GM19372 (cell line): ENCODE data around the gene HOXC9.

Experiments
- ATAC-seq: cut with Tn5 transposase; IDR thresholded peaks from one replicate; pipeline ENCODE4 v1.9.1; 2021; ENCODE audit warnings: mild to moderate bottlenecking, low read depth, moderate library complexity; ENCODE audit not compliant: unreplicated experiment

The HOXC9 gene

GRCh38 chr12:53975479-53976152 lies 24.3 kb upstream of the HOXC9 start:
- ATAC-seq: no peak

- no peak for ATAC-seq
Observed at GRCh38 chr12:53976172-53976822, 23.7 kb upstream of the HOXC9 start.

DNA sequence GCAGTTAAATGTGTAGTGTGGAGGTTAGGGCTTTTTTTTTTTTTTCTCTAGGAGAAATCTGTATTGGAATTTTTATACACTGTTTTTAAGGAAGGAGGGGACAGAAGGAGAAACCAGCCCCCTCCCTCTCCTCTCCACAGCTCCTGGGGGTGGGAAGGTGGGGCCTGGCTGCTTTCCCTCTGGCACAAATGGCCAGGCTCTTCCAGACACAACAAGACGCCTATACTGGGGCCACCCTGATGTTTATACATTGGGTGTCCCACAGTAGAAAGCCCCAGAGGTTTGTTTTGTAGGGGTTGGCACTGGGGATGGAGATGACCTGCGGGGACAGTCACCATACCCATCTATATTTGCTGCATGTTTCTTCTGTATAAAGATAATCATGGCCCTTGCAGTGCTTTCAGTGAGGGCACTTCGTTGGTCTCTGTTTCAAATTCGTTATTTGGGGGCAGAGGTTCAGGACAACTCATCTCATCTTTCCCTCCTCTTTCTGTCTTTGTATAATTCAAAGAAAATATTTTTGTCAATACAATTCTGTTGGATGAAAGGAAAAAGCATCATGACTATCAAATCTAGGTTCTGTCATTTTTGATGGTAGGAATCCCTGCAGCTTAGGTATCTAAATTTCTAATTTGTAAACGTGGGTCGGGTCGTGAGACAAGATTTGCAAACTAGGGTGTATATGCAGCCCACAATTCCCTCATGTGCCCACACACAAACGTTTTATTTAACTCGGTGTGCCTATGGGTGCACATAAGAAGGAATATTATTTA lies 23.0 kb upstream of the HOXC9 start:
- ATAC-seq: no peak

GRCh38 chr12:53977596-53978445 lies 22.1 kb upstream of the HOXC9 start:
- ATAC-seq: no peak

DNA sequence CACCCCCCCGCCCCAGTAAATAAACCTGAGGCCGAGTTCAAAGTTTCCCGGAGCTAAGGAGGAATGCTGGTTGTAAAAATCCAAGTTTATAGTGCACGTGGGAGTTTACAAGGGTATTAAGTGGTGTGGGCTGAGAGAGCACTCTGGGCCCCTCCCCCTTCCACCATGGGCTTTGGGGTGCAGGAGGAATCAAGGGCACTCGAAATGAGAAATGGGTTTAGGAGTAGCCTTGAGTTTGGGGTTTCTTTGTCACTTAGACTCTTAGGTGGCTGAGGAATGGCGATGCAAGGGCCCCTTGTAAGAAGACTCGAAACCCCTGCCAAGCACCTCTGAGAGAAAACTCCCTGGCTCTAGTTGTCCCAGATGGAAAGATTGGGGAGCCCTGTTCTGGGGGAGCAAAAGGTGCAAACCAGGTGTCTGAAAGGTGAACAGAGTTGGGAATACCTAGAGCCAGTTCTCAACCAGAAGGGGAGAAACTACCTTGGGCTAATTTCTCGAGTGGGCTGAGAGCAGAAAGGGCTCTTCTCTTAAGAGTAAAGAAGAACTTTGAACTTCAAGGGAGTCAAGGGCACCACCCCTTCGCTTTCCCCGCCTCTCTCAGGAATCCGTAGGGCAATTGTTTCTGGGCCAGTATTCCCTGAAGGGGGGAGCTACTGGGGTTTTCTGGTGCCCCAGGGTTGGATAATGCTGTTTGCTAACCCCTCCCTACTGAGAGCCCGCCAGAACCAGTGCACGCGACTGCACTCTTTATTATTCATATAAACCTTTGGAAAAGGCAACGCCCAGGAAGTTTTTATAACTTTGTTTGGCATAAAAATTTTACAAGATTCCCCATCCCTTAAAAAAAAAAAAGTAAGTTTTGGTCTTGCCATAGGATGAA lies 21.2 kb upstream of the HOXC9 start:
- no peak for ATAC-seq

- ATAC-seq: no peak
Observed at GRCh38 chr12:53980104-53980801, 19.7 kb upstream of the HOXC9 start.

DNA sequence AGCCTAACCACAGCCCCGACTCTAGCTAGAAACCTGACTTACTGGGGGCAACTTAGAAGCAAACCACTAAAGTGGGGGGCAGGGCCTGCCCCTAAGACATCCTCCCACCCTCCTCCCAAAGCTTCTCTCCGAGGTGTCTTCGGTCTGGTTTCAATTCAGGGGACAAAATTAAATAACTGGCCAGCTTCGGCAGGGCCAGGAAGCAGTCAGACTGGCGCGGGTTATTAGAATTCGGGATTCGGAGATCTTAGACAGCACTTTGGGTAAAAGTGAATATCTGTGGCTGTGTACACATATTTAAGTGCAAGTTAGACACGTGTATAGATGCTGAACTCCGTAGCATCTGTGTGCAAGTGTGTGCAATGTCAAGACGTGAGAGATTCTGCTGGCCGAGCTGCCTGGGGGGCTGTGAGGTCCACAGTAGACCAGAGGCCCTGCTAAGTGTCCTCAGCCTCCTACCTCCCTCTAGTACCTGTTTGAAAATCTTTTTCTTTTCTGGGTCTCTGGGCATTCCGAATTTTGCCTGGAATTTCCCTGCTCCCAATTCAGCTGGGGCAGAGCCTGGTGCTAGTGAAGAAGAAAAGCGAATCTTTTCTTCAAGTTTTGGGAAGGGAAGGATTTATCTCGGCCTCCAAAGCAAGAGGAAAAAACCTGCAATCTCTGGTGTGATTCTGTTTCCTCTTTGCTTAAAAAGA lies 19.0 kb upstream of the HOXC9 start:
- ATAC-seq: no peak

GRCh38 chr12:53981634-53982565 lies 18.1 kb upstream of the HOXC9 start:
- ATAC-seq: no peak

GRCh38 chr12:53982648-53983567 lies 17.1 kb upstream of the HOXC9 start:
- no peak for ATAC-seq

- ATAC-seq: no peak
Observed at GRCh38 chr12:53983568-53983949, 16.4 kb upstream of the HOXC9 start.

DNA sequence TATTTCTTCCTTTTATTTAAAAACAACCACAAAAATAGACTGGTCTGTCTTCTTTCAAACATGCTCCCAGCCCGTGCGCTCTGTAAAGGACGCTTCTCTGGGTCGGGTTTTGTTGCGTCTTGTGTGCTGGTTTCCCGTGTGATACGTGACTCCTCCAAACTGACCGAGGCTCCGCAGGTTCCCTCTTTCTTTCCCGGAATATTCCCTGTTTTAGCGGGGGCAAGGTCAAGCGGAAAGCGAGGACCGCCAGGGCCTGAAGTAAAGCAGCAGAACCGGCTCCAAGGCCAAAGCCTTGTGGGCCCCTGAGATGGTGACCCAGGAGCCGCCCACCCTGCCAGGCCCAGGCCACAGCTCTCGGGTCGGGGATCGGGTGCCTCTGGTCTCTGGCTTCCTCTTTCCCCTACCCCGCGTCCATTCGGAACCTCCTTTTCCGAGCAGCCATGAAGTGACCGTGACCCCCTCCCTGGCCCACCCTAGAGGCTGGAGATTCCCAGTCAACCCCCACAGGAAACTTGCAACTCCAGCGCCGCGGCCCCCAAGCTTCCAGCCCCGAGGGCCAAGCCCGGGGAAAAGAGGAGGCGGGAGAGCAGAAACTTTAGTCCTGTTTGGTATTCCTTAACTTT lies 15.9 kb upstream of the HOXC9 start:
- no peak for ATAC-seq

- no peak for ATAC-seq
Observed at GRCh38 chr12:53984901-53985691, 14.9 kb upstream of the HOXC9 start, which contains the start of gene HOXC10. TSS of gene HOXC10 (plus strand) at chr12:53985146. CDS start at chr12:53985260, 114 bp downstream.

DNA sequence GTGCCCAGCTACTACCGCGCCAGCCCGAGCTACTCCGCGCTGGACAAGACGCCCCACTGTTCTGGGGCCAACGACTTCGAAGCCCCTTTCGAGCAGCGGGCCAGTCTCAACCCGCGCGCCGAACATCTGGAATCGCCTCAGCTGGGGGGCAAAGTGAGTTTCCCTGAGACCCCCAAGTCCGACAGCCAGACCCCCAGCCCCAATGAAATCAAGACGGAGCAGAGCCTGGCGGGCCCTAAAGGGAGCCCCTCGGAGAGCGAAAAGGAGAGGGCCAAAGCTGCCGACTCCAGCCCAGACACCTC lies 14.3 kb upstream of the HOXC9 start:
- no peak for ATAC-seq

DNA sequence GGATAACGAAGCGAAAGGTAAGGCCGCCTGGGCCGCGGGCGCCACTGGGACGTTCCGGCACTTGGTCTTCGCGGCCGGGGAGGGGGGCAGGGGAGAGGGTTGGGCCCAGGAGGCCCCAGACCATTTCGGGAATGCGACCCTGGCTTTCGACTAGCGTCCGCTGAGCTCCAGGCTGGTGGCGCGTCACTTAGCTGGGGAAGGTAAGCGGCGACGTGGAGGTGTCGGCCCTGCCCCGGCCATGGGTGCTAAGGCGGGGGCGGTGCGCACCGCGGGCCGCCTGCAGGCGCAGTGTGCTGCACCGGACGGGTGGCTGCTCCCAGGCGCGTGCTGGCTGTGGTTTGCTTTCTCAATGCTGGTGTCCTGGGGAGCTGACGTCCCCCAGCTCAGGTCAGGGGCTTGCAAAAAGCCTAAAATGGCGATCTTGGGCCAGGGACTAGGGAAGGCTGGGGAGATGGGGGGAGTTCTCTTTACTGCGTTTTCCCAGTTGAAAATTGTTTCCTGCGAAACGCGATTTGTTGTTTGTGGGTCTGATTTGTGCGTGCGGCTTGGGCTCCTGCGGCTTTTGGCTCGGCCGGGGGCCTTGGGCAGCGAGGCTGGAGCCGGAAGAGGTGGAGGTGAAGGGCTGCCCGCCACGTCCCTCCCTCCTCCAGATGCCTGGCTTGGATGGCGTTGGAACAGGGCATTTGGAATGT lies 13.8 kb upstream of the HOXC9 start:
- ATAC-seq: no peak
